HS-5 (cell line): Measurements from ENCODE around the gene FRK.

Source experiments
- DNase-seq: peaks from one replicate; pipeline ENCODE4 v3.0.0-alpha.2; 2012; ENCODE audit warnings: low read depth

Gene FRK

DNA sequence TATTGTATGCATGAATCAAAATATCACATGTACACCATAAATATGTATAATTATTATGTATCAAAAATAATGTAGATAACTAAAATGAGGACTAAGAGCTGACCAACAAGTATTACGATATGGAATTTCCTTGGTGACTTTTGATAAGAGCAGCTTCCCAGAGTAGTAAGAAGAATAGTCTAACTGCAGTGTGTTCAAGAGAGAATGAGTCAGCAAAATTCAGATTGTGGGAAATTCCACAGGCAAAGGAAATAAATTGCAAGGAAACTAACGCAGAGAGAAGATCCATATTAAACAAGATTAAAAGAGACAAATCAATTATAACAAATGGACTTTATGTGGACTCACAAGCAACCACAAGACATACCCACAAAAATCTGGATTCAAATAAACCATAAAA, 26.4 kb downstream of the FRK start:
- no peak for DNase-seq

DNA sequence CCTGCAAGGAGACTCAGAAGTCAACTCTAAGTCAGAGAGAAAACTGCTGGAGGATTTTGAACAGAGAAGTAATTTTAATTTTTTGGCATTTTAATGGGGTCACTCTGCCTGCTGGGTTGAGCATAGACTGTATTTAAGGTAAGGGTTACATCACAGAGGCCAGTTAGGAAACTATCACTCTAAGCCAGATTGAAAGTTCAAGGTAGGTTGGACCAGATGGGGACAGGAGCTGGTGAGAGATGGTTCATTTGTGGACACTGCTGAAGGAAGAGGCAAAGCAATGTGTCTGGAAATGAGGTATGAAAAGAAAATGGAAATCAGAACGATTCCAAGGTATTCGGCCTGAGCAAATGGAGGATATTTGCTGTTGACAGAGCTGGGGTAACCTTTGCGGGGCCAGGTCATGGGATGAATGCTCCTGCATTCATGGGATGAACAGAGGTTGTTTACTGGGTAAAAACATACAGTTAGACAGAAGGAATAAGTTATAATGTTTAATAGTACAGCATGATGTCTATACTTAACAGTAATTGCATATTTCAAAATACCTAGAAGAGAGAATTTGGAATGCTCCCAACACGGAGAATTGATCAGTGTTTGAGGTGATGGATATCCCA, 26.9 kb downstream of the FRK start:
- no peak for DNase-seq

- DNase-seq = no peak
These were observed 29.9 kb downstream of the FRK start for GRCh38 chr6:116030770-116031169.

DNA sequence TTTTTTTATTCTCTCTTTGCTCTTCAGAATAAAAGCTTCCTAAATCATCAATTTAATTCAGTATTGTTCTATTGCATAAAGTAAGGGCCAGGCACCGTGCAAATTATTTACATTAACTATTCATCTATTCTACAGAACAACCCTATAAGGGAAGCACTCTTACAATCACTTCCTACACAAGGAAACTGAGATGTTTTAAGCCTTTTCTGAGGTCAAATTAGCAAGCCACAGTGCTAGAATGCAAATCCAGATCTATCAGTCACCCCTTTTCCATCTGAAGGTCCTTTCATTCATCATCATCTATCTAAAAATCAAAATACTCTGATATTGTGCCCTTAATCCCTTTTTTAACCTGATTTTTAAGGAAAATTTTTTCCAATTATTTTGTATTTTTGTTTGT, 31.2 kb downstream of the FRK start:
- DNase-seq = no peak

- DNase-seq = no peak
These were observed 32.5 kb downstream of the FRK start for GRCh38 chr6:116028233-116028632.

DNA sequence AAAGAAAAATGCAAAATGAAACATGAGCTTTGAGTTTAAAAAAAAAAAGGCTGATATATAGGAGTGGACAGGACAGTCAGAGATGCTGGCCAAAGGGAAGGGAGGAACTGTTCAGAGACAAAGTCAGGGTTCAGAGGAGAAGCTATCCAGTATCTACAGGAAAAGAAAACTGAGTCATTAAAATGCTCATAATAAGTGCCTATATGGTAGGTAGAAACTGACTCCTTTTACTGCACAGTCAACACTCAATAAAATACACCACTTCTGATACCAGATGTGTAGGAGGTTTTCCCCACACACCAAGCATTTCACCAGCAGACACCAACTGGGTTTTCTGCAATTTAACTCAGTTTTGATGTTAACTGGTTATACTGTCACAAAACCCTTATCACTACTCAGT, 32.9 kb downstream of the FRK start:
- no peak for DNase-seq

DNA sequence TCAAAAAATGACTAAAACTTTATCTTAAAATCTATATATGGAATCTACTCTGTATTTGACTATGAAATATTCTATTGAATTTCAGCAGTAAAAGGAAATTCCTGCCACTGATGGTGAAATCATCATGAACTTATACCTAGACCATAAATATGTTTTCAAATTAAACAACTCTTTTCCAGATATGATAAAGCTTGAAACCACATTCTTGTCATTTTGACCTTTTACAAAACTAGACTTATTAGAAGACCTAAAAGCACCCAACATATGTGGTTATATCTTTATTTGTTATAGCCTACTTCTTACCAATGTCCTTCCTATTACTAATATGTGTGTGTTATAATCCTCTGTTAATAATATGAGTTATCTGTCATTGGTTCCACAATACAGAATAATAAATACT, 35.3 kb downstream of the FRK start:
- DNase-seq = no peak

DNA sequence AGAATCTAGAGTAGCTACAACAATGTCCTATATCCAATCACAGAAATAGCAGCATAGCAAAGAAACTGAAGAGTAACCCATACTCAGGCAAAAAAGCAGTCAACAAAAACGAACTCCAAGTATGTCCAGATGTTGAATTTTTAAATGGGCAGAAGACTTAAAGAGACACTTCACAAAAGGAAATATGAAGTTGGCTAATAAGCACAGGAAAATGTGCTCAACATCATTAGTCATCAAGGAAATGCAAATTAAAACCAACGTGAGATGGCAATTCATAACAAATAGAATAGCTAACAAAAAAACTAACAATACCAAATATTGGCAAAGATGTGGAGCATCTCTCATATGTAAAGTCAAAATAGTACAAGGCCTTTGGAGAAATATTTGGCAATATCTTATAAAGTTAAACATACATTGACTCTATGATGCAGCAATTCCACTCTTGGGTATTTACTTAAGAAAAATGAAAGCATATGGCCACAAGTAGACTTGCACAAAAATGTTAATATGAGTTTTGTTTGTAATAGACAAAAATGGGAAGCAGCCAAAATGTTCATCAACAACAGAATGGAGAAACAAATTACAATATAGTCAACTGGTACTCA, 37.7 kb downstream of the FRK start:
- no peak for DNase-seq

DNA sequence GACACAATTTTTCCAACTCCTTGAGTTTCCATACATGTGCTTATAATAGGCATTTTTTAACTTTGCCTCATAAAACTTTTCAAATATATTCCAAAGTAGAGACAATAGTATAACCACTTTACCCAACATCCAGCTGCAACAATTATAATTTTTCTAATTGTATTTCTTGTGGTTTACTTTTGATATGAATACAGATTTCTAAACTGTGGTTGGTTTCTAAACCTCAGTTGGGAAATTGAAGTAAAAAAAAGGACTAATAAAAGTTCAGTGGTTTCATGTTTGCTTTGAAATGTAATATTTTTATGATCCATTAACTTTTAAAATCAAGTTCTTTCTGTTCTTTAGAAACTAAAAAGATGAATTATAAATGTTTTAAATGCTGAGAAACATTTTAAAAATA, 40.0 kb downstream of the FRK start:
- DNase-seq = no peak

DNA sequence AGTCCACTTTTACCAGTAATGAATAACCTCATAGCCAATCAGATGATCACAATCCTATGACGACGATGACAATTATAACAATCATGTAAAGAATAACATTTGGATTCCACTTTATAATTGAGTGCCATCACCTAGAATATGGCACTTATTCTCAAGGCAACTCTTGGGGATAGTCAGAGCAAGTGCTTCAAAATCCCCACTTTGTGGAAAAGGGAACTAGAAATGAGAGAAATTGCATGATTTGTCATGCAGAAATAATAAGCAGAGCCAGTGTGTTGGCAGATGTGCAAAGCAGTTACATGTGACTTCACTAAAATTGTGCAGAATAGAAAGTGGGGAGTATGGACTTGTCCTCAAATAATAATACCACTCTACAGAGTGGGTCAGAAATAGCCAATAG, 41.3 kb downstream of the FRK start:
- no peak for DNase-seq

GRCh38 chr6:116018976-116019375, 41.7 kb downstream of the FRK start:
- DNase-seq = no peak

DNA sequence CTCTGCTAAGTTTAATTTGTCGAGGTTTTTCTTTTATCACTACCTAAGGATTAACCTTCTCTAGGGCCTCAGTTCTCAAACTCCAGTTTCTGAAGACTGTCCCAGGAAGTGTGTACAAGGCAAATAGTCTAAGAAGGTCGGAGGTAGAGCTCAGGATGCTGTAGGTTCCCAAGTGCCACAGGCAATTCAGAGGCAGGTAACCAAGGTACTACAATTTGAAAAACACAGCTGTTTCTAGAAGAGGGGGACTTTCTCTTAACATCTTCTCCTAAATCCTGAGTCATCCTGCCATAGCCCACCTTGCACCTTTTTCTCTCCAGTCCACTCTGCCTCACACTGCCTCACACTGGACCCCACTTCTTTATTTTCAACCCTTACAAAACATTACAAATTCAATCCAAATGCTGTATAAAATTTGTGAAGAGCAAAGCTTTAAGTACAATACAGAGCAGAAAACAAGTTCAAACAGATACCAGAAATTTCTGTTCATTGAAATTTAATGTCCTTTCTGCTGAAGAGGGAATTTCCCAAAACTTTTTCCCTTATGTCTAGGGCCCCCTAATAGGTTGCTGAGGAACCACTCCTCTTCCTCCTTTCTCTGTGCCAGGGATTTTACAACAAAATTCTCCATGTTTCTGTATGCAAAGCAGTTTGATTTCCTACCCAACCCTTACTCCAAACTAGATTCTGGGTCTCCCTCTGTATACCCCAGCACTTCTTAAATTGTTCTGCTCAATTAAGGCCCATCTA, 43.0 kb downstream of the FRK start:
- DNase-seq = no peak

GRCh38 chr6:116016846-116017545, 43.7 kb downstream of the FRK start:
- DNase-seq = no peak

DNA sequence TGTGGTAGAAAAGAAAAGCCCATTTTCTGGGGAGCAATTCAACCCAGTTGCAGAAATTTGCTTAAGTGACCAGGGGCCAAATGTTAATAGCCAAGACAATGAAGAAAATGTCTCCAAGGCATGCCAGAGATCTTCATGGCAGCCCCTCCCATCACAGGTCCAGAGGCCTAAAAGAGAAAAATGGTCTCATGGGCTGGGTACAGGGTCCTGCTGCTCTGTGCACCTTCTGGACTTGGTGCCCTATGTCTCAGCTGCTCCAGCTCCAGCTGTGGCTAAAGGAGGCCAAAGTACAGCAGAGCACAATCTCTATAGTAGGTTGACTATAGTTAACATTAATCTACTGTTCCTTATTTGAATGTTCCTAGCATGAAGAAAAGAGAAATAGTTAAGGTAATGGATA, 44.7 kb downstream of the FRK start:
- DNase-seq = no peak

GRCh38 chr6:116015561-116015960, 45.1 kb downstream of the FRK start:
- no peak for DNase-seq

- no peak for DNase-seq
These were observed 47.7 kb downstream of the FRK start for GRCh38 chr6:116012951-116013350.

- no peak for DNase-seq
These were observed 48.2 kb downstream of the FRK start for GRCh38 chr6:116012471-116012949.

DNA sequence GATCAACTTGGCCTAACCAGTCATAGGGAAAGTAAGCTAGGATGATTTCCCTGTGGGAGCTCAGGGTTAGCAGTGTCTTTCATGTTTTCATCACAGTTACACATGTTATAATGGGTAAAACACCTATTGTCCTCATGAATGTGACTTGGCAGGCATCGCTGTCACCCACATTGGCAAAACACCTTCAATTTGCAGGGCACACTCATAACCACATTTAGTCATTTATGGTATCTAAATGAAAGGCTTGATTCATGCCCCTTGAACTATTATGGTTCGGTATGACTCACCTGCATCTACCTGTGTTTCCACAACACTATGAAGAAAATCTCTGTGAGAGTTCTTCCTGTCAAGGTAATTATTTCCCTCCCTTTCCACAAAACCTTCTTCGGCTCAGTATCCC, 49.2 kb downstream of the FRK start:
- no peak for DNase-seq

DNA sequence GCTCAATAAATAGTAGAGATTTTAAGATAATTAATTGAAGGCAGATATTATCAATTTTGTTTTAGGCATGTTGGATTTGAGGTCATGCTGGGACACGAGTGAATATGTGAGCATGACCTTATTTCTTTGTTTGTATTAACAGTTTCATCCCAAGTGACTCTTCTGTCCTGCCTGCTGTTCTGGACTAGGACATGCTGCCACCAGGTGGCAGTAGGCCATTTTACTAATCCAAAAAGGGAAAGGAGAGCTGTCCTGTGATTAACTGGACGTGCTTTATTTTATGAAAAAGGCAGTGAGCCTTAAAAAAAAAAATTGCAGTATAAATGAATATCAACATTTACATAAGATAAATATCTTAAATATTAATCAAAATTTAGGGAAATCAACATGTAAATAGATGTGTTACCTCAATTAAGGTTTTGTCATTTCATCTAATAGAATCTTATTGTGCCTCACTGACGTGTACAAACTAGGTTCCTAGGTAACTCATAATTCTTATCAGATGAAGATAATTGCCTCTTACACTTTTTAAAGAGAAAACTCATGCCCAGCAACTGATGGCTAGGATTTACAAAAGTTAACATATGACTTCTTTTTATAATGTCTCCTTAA, 49.8 kb downstream of the FRK start:
- DNase-seq = peak; percentile 32

DNA sequence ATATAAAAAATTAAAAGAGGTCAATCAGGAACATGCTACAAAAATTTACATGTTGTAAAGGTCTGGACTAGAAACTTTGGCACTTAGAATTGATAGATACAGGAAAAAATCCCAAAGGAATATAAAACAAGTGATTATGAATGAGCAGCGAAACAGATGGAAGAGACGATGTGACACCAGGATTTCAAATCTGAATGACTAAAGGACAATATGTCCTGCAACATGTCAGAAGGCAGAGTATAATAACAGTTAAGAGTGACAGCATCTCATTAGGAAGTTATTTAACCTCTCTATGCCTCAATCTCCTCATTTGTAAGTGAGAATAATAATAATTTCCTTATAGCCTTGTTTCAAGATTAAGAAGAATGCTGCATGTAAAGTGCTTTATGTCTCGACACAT, 50.3 kb downstream of the FRK start:
- DNase-seq = no peak

GRCh38 chr6:116008470-116009243, 52.0 kb downstream of the FRK start:
- peak; percentile 29 for DNase-seq
